Suprapubic skin (tissue), 4 donors: ENCODE measurements around the gene CEP63. TPM values are rescaled to one million over a fixed set of nuclear protein-coding genes. Genes with fewer than 3 reads are reported as not detected.

Experiments
- DNase-seq, 2 donors: peaks; one replicate each; pipeline ENCODE4 v3.0.0-alpha.2; 2019; ENCODE audit warnings: low spot score in 2 of 2
- H3K27ac ChIP-seq: fragments of 200-600 bp; sonication (generic); one replicate; pipeline ENCODE4 v1.5.1; 2019
- H3K27me3 ChIP-seq: fragments of 200-600 bp; sonication (generic); one replicate; pipeline ENCODE4 v1.5.1; 2019
- H3K36me3 ChIP-seq: fragments of 200-600 bp; sonication (generic); one replicate; pipeline ENCODE4 v1.5.1; 2019
- H3K4me1 ChIP-seq: fragments of 200-600 bp; sonication (generic); one replicate; pipeline ENCODE4 v1.5.1; 2019
- H3K4me3 ChIP-seq: fragments of 200-600 bp; sonication (generic); one replicate; pipeline ENCODE4 v1.5.1; 2019; ENCODE audit warnings: mild to moderate bottlenecking
- H3K9me3 ChIP-seq: fragments of 200-600 bp; sonication (generic); one replicate; pipeline ENCODE4 v1.5.1; 2019
- EP300 ChIP-seq: sonication (generic); formaldehyde crosslinking; IDR thresholded peaks from one replicate; pipeline ENCODE4 v1.6.1; 2017; ENCODE audit warnings: antibody characterized with exemption
- POLR2A ChIP-seq, 2 donors: fragments of 450-650 bp; IDR thresholded peaks; one replicate each; pipeline ENCODE4 v1.6.1; 2017; ENCODE audit warnings: antibody characterized with exemption in 2 of 2, mild to moderate bottlenecking in 2 of 2, moderate library complexity in 2 of 2
- POLR2AphosphoS5 ChIP-seq, 3 donors: sonication (generic); formaldehyde crosslinking; IDR thresholded peaks; one replicate each; pipeline ENCODE4 v1.6.1; 2017; ENCODE audit warnings: antibody characterized with exemption in 3 of 3
- WGBS: methylation state at CpG from one replicate; pipeline ENCODE4 v1.1.5; 2018; 5-methylcytosine and 5-hydroxymethylcytosine counted together
- total RNA-seq, 4 donors: library from RNA; depleted of rRNA; stranded (reverse); fragments of >200 nt; gene quantifications; one replicate each; pipeline ENCODE4 v1.1.0, GENCODE V29; 2016
- TF ChIP-seq, protein P1 (sequence below), 2 donors: fragments of 200-600 bp in 1 of 2; fragments of 450-650 bp in 1 of 2; sonication (generic) in 1 of 2; IDR thresholded peaks; one replicate each; pipeline ENCODE4 v1.5.1; 2016 to 2019; ENCODE audit warnings: antibody characterized with exemption in 2 of 2, mild to moderate bottlenecking in 1 of 2, moderate library complexity in 1 of 2

Gene CEP63
- total RNA-seq, 4 donors from 2014 or later = 14.1 to 20.8 (median 16.5) TPM

DNA sequence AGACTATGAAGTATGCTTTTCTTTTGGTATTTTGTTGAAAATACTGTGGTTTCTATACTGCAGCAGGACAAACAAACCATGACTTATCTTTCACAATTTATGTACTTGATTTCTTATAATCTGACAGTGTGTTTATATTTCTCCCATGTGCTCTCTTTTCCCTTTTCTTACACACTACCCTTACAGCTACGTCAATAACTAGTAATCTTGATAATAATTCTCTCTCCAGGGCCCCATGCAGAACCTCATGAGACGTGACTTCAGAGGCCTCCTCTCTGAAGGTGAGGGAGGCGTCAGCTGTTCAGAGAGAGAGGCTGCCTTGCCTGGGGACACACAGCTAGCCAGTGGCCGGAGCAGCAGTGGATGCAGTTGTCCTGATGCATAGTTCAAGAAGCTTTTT, 129.1 kb downstream of the CEP63 start:
- Histone ChIP-seq H3K27ac (no peak overlapping the region), H3K27me3 (no peaks in the 10 kb centered on the region), H3K4me1 (no peaks in the 10 kb centered on the region), H3K36me3 (peaks cover 5% of the 10 kb centered on the region), H3K9me3 (no peaks in the 10 kb centered on the region), H3K4me3 (no peak overlapping the region)
- no peak for DNase-seq
- TF ChIP-seq POLR2A (IDR thresholded peaks at IDR 0.05) = no peak
- no peak for TF ChIP-seq EP300
- TF ChIP-seq, protein P1, sequence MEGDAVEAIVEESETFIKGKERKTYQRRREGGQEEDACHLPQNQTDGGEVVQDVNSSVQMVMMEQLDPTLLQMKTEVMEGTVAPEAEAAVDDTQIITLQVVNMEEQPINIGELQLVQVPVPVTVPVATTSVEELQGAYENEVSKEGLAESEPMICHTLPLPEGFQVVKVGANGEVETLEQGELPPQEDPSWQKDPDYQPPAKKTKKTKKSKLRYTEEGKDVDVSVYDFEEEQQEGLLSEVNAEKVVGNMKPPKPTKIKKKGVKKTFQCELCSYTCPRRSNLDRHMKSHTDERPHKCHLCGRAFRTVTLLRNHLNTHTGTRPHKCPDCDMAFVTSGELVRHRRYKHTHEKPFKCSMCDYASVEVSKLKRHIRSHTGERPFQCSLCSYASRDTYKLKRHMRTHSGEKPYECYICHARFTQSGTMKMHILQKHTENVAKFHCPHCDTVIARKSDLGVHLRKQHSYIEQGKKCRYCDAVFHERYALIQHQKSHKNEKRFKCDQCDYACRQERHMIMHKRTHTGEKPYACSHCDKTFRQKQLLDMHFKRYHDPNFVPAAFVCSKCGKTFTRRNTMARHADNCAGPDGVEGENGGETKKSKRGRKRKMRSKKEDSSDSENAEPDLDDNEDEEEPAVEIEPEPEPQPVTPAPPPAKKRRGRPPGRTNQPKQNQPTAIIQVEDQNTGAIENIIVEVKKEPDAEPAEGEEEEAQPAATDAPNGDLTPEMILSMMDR (IDR thresholded peaks at IDR 0.05) = no peak
- TF ChIP-seq POLR2AphosphoS5 (IDR thresholded peaks at IDR 0.05) = no peak
- WGBS = 94% methylated on average over 4 of the region's 4 CpGs

DNA sequence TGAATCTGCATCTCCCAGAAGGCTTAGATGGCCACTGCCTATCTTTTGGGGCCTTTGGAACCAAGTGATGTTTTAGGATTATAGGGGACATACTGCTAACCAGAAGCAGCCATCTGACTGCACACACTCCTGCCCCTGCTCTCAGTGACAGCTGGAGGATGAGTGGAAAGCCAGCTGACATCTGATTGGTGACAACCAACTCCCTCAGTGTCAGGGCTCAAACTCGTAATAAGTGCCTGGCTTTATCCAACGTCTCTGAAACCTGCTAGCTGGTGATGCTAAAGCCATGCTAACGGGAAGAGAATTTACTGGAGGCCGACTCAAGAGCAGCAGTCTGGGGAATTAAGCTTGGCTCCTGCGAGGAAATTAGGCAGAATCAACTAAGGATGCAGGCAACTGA, 129.9 kb downstream of the CEP63 start:
- Histone ChIP-seq H3K9me3 (no peaks in the 10 kb centered on the region), H3K4me3 (no peak overlapping the region), H3K36me3 (peaks cover 9% of the 10 kb centered on the region), H3K4me1 (no peaks in the 10 kb centered on the region), H3K27me3 (no peaks in the 10 kb centered on the region), H3K27ac (no peak overlapping the region)
- TF ChIP-seq POLR2AphosphoS5 (IDR thresholded peaks at IDR 0.05) (no peak), POLR2A (IDR thresholded peaks at IDR 0.05) (no peak), EP300 (no peak)
- TF ChIP-seq, protein P1 (IDR thresholded peaks at IDR 0.05) = no peak
- WGBS = 88% methylated on average over 5 of the region's 5 CpGs
- DNase-seq = no peak

DNA sequence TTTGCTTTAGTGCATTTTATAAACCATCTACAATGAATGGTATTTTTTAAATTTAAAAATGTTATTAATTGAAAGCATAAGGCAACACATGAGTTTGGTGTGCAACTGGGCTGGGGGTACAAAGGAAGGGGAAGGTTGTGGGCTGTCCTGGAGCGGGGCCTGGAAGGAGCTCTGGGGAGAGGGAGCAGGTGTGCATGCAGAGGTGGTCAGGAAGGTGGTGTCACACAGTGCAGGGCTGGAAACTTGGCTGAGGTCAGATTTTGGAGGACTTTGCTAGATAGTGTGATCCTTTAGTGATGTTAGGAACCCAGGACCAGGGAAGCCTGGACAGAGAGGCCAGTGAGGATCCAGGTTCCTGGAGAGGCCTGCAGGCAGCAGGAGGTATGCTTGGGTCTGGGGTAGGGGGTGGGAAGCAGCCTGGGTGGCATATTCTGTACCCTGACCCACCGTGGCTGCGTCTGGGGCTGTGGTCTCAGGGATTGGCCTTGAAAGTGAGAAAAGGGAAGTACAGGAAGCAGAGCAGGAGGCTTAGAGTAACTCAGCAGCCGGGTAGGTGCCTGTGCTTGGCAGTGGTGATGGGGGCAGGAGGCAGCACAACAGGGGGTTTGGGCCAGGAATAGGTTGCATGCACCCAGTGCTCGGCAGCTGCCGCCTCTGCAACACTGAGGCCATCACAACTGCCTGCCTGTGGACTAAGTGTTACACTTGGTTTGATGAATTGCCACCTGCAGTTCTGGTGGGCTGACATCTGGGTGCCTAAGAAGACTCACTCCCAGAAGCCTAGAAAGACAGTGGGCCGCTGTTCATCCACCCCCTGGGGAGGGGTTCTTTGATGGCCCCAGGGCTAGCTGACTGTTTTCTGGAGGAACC, 132.0 kb downstream of the CEP63 start:
- H3K27me3 ChIP-seq = no peaks in the 10 kb centered on the region
- peaks cover 9% of the 10 kb centered on the region for H3K36me3 ChIP-seq
- no peak overlapping the region for H3K4me3 ChIP-seq
- no peaks in the 10 kb centered on the region for H3K9me3 ChIP-seq
- H3K4me1 ChIP-seq = no peaks in the 10 kb centered on the region
- DNase-seq = no peak
- no peak overlapping the region for H3K27ac ChIP-seq
- no peak for TF ChIP-seq POLR2A (IDR thresholded peaks at IDR 0.05)
- TF ChIP-seq POLR2AphosphoS5 (IDR thresholded peaks at IDR 0.05) = no peak
- TF ChIP-seq EP300 = no peak
- TF ChIP-seq, protein P1 (IDR thresholded peaks at IDR 0.05) = no peak
- WGBS = 66% methylated on average over 5 of the region's 7 CpGs

DNA sequence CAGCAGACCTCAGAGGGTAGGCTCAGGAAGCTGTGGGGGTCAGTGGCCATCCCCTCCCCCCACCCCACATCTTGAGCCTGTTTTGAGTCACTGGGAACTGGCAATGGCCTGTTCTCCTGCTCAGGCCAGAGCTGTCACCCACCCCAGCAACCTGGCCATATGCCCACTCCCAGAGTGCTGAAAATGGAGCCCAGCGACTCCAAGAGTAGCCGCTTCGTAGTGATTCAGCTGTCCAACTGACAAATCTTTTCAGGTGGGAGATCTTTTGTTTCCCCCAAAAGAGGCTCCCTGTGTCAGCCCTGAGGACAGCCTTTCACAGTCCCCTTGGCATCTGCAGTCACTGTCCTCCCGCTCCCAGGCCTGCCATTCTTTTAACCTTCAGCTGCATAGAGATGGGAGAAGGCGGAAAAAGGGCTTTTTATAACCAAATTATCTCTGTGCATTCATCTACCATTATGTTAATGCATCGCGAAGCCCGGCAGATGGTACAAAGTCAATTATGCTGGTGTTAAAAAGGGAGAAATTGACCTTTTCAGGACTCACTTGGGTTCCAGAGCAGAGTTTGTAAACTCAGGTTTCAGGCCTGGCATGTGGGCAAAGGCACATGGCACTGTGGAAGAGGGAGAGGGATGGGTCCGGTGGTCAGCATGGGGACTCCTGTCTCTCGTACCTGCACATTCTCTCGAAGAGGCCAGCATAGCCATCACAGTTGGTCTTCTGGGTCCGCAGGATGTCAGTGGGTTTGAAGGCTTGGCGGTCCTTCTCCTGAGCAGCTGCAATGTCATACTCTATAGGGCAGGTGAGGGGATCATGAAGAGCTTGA, 132.8 kb downstream of the CEP63 start:
- no peak for TF ChIP-seq POLR2A (IDR thresholded peaks at IDR 0.05)
- no peak for TF ChIP-seq POLR2AphosphoS5 (IDR thresholded peaks at IDR 0.05)
- no peak for TF ChIP-seq EP300
- TF ChIP-seq, protein P1 (IDR thresholded peaks at IDR 0.05) = no peak
- peaks cover 6% of the 10 kb centered on the region for H3K36me3 ChIP-seq
- H3K9me3 ChIP-seq = no peaks in the 10 kb centered on the region
- H3K4me1 ChIP-seq = no peaks in the 10 kb centered on the region
- H3K4me3 ChIP-seq = no peak overlapping the region
- DNase-seq = no peak
- H3K27me3 ChIP-seq = no peaks in the 10 kb centered on the region
- H3K27ac ChIP-seq = no peak overlapping the region
- 99% methylated on average over 11 of the region's 13 CpGs for WGBS

DNA sequence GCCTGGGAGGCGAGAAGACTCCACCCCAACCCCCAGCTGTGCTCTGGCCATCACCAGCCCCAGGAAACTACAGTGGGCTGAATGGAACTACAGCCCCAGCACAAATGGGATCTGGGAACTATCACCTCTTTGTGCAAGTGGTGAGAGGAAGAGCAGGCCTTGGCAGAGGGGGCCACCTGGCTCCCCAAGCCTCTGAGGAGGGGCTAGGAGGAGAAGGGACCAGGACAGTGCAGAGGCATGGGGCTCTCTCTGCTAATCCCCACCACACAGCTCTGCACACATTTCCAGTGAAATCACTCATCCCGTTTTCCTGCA, 133.4 kb downstream of the CEP63 start:
- 100% methylated on average over 2 of the region's 2 CpGs for WGBS
- H3K36me3 ChIP-seq = peaks cover 6% of the 10 kb centered on the region
- H3K27me3 ChIP-seq = no peaks in the 10 kb centered on the region
- H3K4me1 ChIP-seq = no peaks in the 10 kb centered on the region
- TF ChIP-seq POLR2AphosphoS5 (IDR thresholded peaks at IDR 0.05) = no peak
- TF ChIP-seq POLR2A (IDR thresholded peaks at IDR 0.05) = no peak
- no peak for TF ChIP-seq EP300
- TF ChIP-seq, protein P1 (IDR thresholded peaks at IDR 0.05) = no peak
- DNase-seq = no peak
- H3K27ac ChIP-seq = no peak overlapping the region
- no peaks in the 10 kb centered on the region for H3K9me3 ChIP-seq
- no peak overlapping the region for H3K4me3 ChIP-seq
